ENCODE results near the gene RNF186.
"Not testable (repeated sequence)": the region's sequence is repeated elsewhere in the genome, so short reads cannot be mapped to it uniquely, and the experiment has no call there.

RNF186 gene

GRCh38 chr1:19793360-19794046 is 21.6 kb downstream of the RNF186 start:
- no peak for DNase-seq (ENCODE audit: low read depth)

GRCh38 chr1:19792237-19793002 is 22.7 kb downstream of the RNF186 start:
- DNase-seq (ENCODE audit: low read depth): no peak

- DNase-seq (ENCODE audit: low read depth): not testable (repeated sequence)
Measured at GRCh38 chr1:19790061-19790975, 24.8 kb downstream of the RNF186 start.

GRCh38 chr1:19786988-19787423 is 28.1 kb downstream of the RNF186 start:
- no peak for DNase-seq (ENCODE audit: low read depth)

GRCh38 chr1:19785660-19786059 is 29.4 kb downstream of the RNF186 start:
- no peak for DNase-seq (ENCODE audit: low read depth)

GRCh38 chr1:19780267-19780877 is 34.7 kb downstream of the RNF186 start:
- no peak for DNase-seq (ENCODE audit: low read depth)

GRCh38 chr1:19776933-19777332 is 38.1 kb downstream of the RNF186 start:
- DNase-seq (ENCODE audit: low read depth): no peak

GRCh38 chr1:19776287-19776686 is 38.8 kb downstream of the RNF186 start:
- DNase-seq (ENCODE audit: low read depth): no peak

- no peak for DNase-seq (ENCODE audit: low read depth)
Measured at GRCh38 chr1:19775831-19776230, 39.3 kb downstream of the RNF186 start.

- no peak for DNase-seq (ENCODE audit: low read depth)
Measured at GRCh38 chr1:19775317-19775716, 39.8 kb downstream of the RNF186 start.

GRCh38 chr1:19774180-19774785 is 40.8 kb downstream of the RNF186 start:
- no peak for DNase-seq (ENCODE audit: low read depth)

- DNase-seq (ENCODE audit: low read depth): no peak
Measured at GRCh38 chr1:19773485-19773884, 41.6 kb downstream of the RNF186 start.

- DNase-seq (ENCODE audit: low read depth): no peak
Measured at GRCh38 chr1:19772053-19772452, 43.0 kb downstream of the RNF186 start.

GRCh38 chr1:19771350-19771749 is 43.7 kb downstream of the RNF186 start:
- no peak for DNase-seq (ENCODE audit: low read depth)

- DNase-seq (ENCODE audit: low read depth): no peak
Measured at GRCh38 chr1:19770436-19771190, 44.5 kb downstream of the RNF186 start.

GRCh38 chr1:19769211-19769932 is 45.7 kb downstream of the RNF186 start:
- no peak for DNase-seq (ENCODE audit: low read depth)

- no peak for DNase-seq (ENCODE audit: low read depth)
Measured at GRCh38 chr1:19768353-19769210, 46.5 kb downstream of the RNF186 start.

GRCh38 chr1:19765623-19766022 is 49.5 kb downstream of the RNF186 start:
- DNase-seq (ENCODE audit: low read depth): no peak

GRCh38 chr1:19764848-19765247 is 50.2 kb downstream of the RNF186 start:
- no peak for DNase-seq (ENCODE audit: low read depth)

All from T follicular helper cell (primary cell).